NCI-H1105 treated with DMSO at 0.1 percent for 48 hours (cell line): Measurements from ENCODE around the gene DUSP28.

Experiments
- DNase-seq: peaks from one replicate; lab custom pipeline; 2025; lab: John Stamatoyannopoulos, UW

DUSP28 gene

DNA sequence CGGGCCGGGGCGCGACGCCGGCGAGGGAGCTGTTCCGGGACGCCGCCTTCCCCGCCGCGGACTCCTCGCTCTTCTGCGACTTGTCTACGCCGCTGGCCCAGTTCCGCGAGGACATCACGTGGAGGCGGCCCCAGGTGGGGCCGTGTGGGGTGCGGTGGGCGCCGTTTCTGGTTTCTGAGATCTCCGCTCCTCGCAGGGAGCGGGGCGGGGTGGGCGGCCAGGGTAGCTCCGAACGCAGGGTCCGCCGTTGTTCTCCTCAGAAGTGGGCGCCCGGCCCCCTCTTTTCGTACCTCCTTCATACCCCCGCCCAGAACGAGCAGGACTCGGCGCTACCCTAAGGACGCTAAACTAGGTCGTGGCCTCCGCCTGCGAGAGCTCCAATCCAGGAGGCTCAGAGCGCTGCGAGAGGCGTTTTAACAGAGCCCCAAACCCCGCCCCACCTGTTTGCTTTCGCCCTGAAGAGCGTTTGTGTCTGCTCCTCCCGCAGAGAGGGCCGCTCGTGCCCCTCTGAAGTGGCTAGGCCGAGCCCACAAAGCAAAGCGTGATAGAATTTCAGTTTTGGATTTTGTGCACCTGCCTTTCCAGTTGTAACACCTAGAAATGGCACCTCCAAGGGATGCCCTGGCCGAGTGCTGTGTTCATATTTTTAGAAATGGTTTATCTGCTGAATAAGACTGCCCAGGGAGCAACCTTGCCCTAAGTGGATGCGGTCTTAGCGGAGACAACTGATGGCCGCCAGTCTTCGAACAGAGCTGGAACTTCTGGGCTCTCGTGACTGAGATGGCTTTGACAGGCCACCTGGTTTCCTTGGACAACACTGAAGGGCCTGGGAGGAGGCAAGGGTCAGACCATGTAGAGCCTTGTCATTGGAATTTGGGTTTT, 27.0 kb downstream of the DUSP28 start:
- peak; percentile 46 for DNase-seq

- no peak for DNase-seq
These were observed 28.0 kb downstream of the DUSP28 start for GRCh38 chr2:240588006-240588655.

DNA sequence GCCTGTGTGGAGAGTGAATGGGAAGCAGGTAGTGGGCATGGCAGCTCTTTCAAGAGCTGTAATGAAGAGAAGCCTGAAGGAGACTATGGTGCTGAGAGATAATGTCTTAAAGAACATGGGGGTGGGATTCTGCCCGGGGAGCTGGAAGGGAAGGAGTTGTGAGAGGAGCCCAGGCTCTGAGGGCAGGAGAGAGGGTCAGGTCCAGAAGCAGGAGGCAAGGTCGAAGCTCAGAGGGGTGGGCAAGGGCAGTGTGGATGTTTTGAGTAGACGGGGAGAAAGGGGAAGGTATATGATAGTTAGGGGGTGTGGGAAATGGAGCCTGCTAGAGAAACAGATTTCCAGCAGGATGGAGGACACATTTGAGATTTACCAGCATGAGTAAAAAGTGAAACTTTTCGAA, 28.5 kb downstream of the DUSP28 start:
- no peak for DNase-seq

GRCh38 chr2:240589375-240589774, 29.2 kb downstream of the DUSP28 start:
- DNase-seq: no peak

DNA sequence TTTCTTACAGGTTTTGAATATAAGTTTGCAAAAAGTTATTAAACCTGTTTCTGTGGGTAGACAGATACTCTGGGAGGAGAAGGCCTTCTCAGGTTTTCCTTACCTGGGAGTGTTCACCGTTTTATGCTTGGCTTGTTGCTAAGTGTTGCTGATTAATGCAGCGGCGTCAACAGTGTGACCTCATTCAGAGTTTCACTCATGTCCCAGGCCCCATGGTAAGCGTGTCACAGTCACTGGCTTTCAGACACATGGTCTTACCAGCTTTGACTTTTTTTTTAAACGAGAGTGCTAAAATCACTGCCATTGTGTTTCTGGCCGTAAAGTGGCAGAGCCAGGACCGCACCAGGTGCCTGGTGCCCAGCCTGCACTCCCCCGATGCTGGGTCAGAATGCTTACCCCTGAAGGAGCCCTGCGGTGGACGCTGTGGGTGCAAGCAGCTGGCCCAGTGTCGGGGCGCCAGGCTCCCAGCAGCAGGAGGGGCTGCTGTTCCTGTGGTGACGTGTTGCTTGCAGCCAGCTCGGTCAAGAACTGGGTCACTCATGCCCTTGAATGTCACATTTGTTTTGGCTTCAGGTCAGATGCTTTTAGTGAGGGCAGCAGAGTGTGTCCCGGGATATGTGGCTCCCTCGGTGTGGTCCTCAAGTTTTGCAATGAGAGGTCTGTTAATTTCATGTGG, 29.8 kb downstream of the DUSP28 start:
- no peak for DNase-seq

DNA sequence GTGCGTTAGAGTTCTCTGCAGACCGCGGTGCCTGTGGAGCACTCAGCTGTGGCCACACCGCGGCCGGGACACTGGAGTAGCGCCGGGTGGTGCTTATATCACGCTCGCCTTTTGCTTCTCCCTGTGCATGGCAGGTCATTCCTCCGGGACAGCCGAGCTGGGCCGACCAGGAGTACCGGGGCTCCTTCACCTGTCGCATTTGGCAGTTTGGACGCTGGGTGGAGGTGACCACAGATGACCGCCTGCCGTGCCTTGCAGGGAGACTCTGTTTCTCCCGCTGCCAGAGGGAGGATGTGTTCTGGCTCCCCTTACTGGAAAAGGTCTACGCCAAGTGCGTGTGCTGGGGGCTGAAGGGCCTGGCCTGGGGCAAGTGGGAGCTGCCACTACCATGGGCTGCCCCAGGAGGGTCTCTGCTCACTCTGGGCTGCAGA, 30.5 kb downstream of the DUSP28 start:
- no peak for DNase-seq

DNA sequence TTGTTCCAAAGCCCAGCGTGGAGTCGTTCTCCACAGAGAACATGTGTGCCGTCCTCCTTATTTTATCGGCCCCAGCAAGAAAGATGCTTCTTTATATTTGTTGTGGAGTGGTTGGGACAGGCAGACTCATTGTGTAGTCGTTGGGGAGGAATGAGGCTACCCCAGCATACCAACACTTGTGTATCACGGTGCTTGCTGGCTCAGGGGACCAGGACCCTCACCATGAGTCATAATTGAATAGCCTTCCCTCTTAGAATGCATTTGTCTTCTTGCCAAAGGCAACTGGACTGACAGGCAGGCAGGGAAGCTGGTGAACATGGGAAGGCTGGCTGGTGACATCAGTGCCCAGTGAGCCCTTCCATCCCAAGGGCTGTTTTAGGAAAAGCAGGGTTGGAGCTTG, 31.1 kb downstream of the DUSP28 start:
- DNase-seq: no peak

GRCh38 chr2:240591784-240592183, 31.6 kb downstream of the DUSP28 start:
- no peak for DNase-seq

DNA sequence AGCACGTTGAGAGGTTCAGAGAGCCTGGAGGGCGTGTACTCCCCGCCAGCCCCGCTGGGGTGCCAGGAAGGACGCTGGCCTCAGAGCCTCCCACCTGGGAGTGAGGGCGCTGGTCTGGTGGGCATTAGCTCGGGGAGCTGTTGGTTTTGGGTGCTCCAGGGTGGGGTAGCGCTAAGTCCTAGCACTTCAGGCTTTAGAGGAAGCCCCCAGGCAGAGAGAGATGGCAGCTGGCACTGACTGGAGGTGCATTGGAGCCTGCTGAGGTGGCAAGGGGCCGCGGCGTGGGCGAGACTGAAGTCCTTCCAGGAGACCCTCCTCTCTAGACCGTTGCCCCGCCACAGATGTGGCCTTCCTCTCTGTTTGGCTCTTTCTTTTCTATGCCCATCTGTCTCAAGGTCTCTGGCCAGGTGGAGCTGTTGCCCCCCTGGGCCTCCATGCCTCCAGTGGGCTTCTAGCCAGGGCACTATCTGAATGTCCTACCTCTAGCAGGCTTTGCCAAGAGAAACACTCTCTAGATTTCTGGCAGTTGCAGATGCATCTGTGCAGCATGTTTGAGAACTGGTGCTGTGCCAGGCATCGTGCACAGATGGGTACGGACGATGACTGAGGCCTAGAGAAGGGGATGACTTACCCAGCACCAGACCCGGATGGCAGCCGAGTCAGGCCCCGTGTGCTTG, 33.0 kb downstream of the DUSP28 start:
- no peak for DNase-seq

GRCh38 chr2:240593703-240594451, 33.7 kb downstream of the DUSP28 start:
- no peak for DNase-seq

- DNase-seq: no peak
These were observed 34.6 kb downstream of the DUSP28 start for GRCh38 chr2:240594511-240595380.

- DNase-seq: no peak
These were observed 35.4 kb downstream of the DUSP28 start for GRCh38 chr2:240595381-240596079.

DNA sequence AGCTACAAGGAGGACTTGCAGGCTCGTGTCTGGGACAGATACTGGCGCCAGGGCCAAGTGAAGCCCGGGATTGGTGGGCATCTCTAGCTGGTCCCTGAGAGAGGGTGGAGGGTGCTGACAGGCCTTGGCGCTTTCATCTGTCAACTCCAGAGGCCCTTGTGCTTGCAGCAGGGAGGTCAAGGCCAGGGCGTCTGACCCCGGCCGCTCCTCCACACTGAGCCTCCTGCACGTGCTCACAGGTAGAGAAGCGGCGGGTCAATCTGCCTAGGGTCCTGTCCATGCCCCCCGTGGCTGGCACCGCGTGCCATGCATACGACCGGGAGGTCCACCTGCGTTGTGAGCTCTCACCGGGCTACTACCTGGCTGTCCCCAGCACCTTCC, 35.9 kb downstream of the DUSP28 start:
- no peak for DNase-seq

DNA sequence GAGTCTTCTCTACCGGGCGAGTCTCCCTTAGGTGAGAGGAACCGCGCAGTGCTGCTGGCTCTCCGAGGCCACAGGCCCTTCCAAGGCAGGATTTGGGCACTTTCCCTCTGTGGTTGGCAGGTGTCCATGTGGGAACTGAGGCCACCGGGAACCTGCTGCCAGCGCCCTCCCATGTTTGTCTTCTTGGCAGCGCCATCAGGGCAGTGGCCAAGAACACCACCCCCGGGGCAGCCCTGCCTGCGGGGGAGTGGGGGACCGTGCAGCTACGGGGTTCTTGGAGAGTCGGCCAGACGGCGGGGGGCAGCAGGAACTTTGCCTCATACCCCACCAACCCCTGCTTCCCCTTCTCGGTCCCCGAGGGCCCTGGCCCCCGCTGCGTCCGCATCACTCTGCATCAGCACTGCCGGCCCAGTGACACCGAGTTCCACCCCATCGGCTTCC, 36.4 kb downstream of the DUSP28 start:
- DNase-seq: no peak

- DNase-seq: no peak
These were observed 36.9 kb downstream of the DUSP28 start for GRCh38 chr2:240597054-240597418.

DNA sequence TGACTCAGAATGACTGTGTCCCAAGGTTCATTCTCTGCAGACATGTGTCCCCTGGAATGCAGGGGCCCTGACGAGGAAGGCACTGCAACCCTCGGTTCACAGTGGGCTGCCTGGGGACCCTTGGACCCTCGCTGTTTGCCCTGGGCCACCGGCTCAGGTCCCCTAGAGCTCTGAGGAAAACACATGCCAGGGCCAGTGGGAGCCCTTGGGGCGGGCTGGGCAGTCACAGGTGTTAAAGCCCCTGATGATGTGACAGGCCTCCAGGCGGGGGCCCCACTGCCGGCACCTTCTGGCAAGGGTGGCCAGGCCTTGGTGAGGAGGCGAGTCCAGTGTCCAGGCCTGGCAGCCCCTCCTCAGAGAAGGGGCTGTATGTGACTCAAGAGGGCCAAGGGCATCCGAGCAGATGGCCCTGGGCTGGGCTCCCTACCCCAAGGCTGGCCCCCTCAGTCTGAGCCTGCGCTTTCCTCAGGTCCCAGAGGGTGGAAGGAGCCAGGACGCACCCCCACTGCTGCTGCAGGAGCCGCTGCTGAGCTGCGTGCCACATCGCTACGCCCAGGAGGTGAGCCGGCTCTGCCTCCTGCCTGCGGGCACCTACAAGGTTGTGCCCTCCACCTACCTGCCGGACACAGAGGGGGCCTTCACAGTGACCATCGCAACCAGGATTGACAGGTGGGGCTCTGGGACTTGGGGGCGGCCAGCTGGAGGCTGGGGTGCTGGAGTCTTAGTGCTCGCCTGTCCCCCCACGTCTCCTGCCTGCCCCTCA, 37.4 kb downstream of the DUSP28 start:
- DNase-seq: no peak

GRCh38 chr2:240598311-240598911, 38.3 kb downstream of the DUSP28 start:
- DNase-seq: no peak

DNA sequence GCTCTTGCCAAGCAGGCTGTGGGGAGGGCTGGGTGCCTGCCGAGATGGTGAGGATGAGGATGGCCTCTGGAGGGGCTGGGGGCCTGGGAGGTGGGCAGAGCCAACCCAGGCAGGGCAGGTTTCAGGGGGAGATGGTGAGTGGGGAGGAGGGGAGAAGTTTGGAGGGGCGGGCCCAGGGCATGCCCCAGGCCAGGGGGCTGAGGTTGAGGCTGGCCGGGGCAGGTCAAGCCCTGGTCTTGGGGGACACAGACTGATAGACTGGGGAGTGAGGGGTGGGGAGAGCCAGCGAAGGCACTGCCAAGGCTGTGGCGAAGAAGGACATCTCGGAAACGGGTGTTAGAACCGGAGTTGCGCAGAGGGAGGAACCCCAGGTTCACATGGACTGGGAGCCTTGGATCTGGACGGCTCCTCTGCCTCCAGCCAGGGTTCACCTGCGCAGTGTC, 39.0 kb downstream of the DUSP28 start:
- DNase-seq: no peak
